Measurements from ENCODE around the gene CRMP1.
"Not testable (repeated sequence)": the region's sequence is repeated elsewhere in the genome, so short reads cannot be mapped to it uniquely, and the experiment has no call there.

The CRMP1 gene

DNA sequence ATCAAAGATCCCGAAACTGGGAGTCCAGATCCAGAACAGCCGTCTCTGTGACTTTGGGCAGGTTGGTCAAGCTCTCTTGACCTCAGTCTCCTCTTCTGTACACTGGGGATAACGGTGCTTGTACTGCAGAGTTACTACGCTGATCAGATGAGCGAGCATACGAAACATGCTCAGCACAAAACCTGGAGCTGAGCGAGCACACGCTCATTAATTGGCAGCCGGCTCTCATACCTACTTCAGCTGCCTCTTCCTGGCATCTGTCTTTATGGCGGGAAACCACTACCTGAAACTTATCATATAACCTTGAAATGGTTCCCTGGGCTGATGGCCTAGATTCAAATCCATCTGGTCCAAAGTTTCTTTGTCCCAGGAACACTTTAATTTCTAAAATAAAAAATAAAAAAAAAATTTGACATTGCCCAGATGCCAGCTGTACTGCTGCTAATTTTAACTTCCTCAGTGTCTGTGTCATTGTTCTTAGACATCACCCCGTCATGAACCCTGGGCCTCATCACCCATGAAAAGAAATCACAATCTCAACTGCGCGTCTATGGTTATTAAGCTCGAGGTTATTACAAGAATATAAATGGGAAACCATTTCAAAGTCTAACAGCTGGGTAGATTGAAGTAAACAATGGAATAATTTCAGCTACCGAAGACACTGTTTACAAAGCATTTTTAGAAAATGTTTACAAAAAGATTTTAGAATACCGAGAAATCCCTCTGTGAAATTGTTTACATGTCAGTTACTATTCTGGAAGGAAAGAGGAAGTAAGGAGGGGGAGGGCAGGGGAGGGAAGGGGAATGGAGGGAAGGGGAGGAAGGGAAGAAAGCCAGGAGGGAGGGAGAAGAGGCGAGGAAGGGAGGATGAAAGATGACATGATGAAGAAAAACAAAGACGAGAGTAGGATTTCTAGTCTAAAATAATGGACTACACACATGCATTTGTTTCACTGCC, 49.0 kb downstream of the CRMP1 start:
- no peak overlapping the region for H3K27ac ChIP-seq
- TF ChIP-seq, protein P1, sequence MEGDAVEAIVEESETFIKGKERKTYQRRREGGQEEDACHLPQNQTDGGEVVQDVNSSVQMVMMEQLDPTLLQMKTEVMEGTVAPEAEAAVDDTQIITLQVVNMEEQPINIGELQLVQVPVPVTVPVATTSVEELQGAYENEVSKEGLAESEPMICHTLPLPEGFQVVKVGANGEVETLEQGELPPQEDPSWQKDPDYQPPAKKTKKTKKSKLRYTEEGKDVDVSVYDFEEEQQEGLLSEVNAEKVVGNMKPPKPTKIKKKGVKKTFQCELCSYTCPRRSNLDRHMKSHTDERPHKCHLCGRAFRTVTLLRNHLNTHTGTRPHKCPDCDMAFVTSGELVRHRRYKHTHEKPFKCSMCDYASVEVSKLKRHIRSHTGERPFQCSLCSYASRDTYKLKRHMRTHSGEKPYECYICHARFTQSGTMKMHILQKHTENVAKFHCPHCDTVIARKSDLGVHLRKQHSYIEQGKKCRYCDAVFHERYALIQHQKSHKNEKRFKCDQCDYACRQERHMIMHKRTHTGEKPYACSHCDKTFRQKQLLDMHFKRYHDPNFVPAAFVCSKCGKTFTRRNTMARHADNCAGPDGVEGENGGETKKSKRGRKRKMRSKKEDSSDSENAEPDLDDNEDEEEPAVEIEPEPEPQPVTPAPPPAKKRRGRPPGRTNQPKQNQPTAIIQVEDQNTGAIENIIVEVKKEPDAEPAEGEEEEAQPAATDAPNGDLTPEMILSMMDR (IDR thresholded peaks at IDR 0.05): no peak
- DNase-seq (ENCODE audit: low spot score): no peak

DNA sequence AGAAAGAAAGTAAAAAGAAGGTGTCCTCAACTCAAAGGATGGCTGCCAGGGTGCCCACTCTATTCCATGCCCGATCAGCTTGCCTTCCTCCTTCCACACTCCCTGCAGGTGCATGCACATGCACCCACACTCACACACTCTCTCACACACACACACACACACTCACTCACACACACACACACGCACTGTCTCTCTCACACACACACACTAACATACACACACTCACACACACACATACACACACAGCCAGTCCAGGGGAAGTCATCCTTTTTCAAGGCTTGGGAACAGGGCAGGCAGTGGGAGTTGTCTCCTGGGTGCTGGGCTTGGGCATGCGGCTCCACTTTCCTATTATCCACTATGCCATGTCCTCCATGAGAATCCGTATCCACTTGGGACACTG, 50.4 kb downstream of the CRMP1 start:
- Histone ChIP-seq H3K27ac (no peak overlapping the region), H3K4me3 (no peak overlapping the region)
- TF ChIP-seq, protein P1 (IDR thresholded peaks at IDR 0.05): no peak
- no peak for DNase-seq (ENCODE audit: low spot score)

More for the DNA sequence above, 49.0 kb downstream of the CRMP1 start:
- no peak overlapping the region for H3K4me3 ChIP-seq

DNA sequence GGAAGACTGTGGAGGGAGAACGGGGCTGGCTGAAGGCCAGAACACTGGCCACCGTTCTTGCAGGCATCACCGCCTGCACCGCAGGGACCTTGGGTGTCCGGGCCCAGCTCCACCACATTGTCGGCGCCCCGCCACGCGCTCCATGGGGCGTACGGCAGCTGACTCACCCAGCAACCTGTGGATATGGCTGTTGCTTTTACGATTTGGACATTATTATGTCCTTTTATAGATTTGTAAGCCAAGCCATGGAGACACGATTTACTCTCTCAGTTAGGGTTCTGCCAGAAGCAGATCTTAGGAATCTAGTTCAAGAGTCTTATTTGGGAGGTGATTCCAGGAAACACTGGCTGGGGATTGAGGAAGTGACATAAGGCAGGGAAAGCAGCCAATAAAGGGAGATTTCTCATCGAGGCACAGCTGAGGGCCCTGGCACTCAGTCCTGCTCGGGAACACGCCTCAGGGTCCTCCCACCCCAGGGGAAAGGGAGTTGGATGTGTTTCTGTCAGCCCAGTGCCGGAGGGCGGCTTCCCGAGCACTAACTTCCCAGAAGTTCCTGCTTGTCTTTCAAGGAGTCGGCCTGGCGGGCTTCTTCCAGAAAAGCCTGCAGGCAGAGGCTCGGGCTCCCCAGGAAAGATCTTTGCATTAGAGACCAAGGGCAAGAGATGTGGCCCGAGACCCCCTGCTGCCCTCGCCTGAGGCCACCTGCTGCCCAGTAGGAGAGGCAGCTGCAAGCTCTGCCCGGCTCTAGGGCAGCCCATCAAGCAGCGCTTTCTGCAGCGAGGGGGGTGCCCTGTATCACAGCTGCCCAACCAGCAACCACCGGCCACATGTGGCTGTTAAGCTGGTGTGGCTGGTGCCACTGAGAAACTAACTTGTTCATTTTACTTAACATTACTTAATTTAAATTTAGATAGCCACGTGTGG, 52.9 kb downstream of the CRMP1 start:
- Histone ChIP-seq H3K27ac (peak overlapping the region in 1 of 2 donors; percentile 62), H3K4me3 (peak overlapping the region; percentile 59)
- TF ChIP-seq, protein P1 (IDR thresholded peaks at IDR 0.05): no peak
- DNase-seq (ENCODE audit: low spot score): no peak

DNA sequence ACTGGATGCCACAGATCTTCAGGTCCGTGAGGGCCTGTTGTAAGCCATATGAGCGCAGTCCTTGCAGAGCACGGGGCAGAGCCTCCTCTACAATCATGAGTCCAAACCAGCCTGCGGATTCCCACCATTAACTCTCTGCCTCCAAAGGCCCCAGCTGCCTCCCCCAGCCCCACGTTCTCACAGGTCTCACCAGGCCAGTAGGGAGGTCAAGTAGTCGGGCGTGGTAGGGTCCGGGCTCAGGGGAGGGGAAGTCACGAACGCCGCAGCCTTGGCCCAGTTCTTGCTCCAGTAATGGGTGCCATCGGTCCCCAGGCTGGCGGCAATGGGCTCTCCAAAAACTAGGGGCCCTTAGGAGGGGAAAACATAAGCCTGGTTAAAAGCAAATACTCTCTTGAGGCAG, 53.6 kb downstream of the CRMP1 start:
- TF ChIP-seq, protein P1 (IDR thresholded peaks at IDR 0.05): no peak
- no peak for DNase-seq (ENCODE audit: low spot score)
- H3K4me3 ChIP-seq: peak overlapping the region; percentile 59
- peak overlapping the region in 1 of 2 donors; percentile 62 for H3K27ac ChIP-seq

DNA sequence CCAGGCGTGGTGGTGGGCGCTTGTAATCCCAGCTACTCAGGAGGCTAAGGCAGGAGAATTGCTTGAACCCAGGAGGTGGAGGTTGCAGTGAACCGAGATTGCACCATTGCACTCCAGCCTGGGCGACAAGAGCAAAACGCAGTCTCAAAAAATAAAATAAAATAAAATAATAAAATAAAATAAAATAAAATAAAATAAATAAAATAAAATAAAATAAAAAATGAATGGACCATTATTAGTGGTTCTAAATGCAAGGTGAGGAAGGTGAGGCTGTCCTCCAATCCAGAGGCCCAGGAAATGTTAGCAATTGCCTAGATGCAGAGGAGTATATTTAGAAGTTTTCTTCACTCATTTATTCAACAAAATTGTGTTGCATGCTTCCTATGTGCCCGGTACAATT, 55.4 kb downstream of the CRMP1 start:
- not testable (repeated sequence) for DNase-seq (ENCODE audit: low spot score); H3K4me3 ChIP-seq; H3K27ac ChIP-seq

DNA sequence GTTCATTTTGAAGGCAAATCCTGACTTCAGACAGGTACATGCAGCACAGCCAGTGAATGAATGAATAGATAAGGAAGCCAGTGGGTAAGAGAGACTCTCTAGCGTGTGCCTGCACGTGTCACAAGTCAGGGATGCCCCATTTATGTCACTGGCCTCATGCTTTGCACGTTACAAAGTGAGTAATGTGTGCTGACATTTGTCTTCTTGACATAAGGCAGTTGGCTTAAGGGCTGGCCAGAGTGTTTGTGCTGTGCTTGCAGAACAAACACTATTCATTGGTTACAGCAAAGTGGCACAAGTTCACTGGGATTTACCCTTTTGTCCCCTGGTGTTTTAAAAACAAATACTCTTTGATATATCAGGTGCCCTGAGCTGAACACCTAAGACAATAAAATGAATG, 55.9 kb downstream of the CRMP1 start:
- TF ChIP-seq, protein P1 (IDR thresholded peaks at IDR 0.05): no peak
- Histone ChIP-seq H3K27ac (no peak overlapping the region), H3K4me3 (no peak overlapping the region)
- DNase-seq (ENCODE audit: low spot score): no peak

DNA sequence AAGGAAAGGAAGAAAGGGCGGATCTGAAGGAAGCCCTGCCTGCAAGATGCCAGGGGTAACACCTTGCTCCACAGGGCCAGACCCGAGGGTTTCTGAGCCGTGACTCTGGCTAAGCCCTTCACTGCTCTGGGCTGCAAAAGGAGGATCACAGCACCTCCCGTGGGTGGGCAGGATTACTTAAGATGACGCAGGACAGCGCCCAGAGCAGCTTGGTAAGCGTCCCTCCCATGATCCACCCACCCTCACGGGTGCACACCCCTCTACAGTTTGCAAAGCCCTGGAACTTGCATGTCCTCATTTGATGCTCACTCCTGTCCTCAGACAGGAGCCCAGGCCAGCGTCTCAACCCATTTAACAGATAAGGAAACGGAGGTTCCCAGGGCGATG, 64.9 kb downstream of the CRMP1 start:
- DNase-seq (ENCODE audit: low spot score): no peak
- H3K27ac ChIP-seq: no peak overlapping the region
- TF ChIP-seq, protein P1 (IDR thresholded peaks at IDR 0.05): no peak
- no peak overlapping the region for H3K4me3 ChIP-seq
